Measurements from ENCODE around the gene MXRA8.

DNA sequence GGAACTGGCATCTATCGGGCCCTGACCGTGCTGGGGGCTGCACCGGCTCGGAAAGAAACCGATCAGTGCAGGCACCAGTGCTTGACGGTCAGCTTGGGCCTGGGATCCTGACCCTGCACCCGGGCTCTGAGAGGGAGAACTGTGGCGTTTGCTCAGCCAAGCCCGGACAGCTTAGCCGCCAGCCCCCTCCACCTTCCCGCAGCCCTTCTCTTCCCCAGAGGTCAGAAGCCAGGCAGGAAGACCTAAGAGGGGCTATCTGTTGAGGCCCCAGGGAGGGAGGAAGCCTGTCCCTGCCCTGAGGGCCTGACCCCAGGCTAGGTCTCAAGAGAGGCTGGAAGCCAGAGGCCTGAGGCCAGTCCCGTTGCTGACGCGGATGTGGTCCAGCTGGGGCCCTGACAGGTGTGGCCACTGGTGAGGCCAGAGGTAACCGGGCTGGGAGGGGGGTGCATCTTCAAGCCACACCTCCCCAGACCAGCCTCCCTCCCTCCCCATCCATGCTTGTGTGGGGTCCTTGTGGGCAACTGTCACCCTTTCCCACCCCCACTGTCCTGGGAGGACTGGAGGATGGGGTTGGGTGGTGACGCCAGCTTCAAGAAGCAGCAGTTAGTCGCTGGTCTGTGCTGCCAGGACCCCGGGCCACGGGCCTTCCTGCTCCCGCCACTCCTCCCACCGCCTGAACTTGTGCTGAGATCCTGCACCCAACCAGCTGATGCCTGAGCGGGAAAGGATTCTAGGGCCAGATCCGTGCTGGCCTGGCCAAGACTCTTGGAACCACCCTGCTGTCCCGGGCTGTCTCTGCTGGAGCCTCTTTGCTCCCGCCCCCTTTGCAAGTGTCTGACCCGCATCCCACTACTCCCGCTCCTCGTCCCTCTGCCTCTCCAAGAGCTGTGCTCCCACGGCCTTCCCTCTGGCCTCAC is 6.6 kb downstream of the MXRA8 start:
- TF ChIP-seq, protein P1, sequence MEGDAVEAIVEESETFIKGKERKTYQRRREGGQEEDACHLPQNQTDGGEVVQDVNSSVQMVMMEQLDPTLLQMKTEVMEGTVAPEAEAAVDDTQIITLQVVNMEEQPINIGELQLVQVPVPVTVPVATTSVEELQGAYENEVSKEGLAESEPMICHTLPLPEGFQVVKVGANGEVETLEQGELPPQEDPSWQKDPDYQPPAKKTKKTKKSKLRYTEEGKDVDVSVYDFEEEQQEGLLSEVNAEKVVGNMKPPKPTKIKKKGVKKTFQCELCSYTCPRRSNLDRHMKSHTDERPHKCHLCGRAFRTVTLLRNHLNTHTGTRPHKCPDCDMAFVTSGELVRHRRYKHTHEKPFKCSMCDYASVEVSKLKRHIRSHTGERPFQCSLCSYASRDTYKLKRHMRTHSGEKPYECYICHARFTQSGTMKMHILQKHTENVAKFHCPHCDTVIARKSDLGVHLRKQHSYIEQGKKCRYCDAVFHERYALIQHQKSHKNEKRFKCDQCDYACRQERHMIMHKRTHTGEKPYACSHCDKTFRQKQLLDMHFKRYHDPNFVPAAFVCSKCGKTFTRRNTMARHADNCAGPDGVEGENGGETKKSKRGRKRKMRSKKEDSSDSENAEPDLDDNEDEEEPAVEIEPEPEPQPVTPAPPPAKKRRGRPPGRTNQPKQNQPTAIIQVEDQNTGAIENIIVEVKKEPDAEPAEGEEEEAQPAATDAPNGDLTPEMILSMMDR (IDR thresholded peaks at IDR 0.05; ENCODE audit: insufficient read depth, low read length, poor library complexity, severe bottlenecking): no peak
- no peak for TF ChIP-seq EZH2phosphoT487 (conservative IDR thresholded peaks at IDR 0.05; ENCODE audit: low read length)
